Astrocyte (in vitro differentiated cells and primary cell): Measurements from ENCODE around the gene RAPGEF4.

ENCODE experiments used
- CTCF ChIP-seq: IDR thresholded peaks from 2 replicates; pipeline ENCODE4 v1.5.1; 2011; ENCODE audit warnings: low read depth, mild to moderate bottlenecking, inconsistent platforms, low read length, moderate library complexity; ENCODE audit not compliant: insufficient read depth
- EZH2 ChIP-seq: IDR thresholded peaks from 2 replicates; pipeline ENCODE4 v1.6.1; 2012; ENCODE audit warnings: mild to moderate bottlenecking, low read length, inconsistent platforms; ENCODE audit not compliant: insufficient read depth

DNA sequence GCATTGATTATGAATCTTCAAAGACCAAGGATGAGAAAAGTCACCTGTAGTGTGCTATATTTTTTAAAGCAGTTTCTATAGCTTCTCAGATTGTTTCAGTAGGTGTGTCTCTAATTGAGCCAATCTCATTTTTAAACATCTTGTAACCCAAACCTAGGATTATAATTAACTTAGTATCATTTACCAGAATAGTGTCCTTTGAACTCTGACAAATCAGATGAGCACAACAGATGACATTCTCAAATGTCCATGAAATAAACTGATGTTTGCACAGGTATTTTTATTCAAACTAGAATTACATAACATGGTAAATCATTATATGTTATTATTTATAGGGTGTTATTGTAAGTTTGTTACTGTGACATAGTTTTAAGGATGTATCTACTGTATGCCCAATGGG lies 213.9 kb downstream of the RAPGEF4 start:
- no peak for TF ChIP-seq CTCF
- no peak for TF ChIP-seq EZH2
